GM19438 (cell line): ENCODE results near the gene ATP6V1B1.

ENCODE experiments used
- ATAC-seq: cut with Tn5 transposase; IDR thresholded peaks from one replicate; pipeline ENCODE4 v1.9.1; 2021; ENCODE audit warnings: low read depth; ENCODE audit not compliant: unreplicated experiment

The ATP6V1B1 gene

DNA sequence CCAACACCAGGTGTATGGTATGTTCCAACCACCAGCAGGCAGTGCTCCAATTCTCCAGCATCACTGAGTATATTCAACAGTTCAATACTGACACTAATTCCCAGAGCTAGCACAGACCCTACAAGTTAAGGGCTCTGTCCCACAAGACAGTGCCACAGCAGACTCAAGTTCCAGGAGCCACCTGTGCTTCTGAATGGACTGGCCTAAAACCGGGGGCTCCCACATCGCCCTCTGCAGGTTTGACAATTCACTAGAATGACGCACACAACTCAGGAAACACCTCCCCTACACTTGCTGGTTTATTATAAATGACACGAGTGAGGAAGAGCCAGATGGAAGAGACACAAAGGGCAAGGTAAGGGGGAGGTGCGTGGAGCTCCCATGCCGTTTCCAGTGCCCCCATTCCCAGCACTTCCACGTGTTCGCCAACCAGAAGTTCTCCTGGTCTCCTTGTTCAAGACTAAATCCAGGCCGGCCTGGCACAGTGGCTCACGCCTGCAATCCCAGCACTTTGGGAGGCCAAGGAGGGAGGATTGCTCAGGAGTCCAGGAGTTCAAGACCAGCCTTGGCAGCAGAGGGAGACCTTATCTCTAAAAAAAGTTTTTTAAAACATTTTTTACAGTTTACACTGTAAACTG is 12.2 kb upstream of the ATP6V1B1 start:
- ATAC-seq = no peak

DNA sequence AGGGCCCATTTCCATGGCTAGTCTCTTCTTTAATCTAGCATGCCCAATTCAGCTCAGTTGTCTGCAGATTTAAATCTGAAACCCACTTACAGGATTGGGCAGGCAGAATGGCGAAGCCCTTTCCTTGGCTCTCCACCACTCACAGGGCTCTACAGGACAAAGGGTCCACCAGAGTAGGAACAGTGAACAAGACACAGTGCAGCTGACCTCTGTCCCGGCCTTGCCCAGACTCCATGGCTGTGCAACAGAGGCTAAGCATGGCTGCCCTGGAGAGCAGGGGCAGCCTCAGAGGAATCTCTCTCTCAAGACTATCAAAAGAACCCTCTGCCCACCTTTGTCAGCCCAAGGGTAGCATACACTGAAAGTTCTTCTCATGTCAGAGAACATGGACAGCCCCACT is 9.7 kb upstream of the ATP6V1B1 start:
- no peak for ATAC-seq

DNA sequence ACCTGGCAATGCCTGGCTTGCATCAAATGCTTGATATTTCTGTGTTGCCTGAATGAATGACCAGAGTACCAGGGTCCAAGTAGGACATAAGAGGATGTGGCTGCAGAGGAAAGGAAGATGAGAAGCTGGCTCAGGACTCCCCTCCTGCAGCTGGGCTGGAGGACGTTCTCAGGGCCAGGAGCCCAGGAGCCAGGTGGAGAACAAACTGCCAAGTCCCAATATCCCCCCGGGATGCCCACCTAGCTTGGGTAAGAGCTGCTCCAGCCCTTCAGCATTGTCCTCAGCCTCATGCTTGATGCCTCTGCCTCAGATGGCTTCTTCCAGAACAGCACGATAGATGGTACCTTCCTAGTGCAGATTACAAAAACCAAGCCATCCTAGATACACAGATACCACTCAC is 8.6 kb upstream of the ATP6V1B1 start:
- ATAC-seq = no peak

DNA sequence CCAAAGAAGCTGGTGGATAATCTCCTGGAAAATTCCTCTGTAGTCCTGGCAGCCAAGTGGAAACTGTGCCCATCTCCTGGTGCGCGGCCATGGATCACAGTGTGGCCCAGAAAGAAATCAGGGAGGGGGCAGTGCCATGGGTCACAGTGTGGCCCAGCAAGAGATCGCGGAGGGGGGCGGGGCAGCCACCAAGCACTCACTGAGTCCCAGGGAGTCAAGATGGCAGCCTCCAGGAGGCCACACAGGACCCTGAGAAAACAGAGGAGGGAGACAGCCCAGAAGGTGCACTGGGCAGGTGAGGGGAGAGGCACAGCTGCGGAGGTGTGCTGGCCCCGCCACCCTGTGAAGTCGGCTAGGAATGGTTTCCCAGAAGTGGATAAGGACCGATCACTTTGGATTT is 8.1 kb upstream of the ATP6V1B1 start:
- no peak for ATAC-seq

DNA sequence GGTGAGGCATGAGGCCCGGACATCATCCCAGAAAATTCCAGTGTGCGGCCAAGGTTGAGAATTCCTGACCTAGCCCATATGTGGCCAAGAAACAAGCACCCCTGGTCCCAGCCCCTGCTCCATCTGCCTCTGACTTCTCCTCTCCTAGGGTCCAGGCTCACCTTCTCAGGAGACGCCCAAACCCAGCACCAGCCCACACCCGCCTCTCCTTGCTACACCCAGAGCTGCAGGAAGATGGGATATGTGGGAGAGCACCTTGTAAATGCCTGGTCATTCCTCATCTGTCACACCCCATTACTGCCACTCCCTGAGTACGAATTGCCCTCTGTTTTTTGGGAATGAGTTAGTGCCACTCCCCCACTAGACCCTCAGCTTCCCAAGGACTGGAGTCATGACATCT is 7.3 kb upstream of the ATP6V1B1 start:
- no peak for ATAC-seq

DNA sequence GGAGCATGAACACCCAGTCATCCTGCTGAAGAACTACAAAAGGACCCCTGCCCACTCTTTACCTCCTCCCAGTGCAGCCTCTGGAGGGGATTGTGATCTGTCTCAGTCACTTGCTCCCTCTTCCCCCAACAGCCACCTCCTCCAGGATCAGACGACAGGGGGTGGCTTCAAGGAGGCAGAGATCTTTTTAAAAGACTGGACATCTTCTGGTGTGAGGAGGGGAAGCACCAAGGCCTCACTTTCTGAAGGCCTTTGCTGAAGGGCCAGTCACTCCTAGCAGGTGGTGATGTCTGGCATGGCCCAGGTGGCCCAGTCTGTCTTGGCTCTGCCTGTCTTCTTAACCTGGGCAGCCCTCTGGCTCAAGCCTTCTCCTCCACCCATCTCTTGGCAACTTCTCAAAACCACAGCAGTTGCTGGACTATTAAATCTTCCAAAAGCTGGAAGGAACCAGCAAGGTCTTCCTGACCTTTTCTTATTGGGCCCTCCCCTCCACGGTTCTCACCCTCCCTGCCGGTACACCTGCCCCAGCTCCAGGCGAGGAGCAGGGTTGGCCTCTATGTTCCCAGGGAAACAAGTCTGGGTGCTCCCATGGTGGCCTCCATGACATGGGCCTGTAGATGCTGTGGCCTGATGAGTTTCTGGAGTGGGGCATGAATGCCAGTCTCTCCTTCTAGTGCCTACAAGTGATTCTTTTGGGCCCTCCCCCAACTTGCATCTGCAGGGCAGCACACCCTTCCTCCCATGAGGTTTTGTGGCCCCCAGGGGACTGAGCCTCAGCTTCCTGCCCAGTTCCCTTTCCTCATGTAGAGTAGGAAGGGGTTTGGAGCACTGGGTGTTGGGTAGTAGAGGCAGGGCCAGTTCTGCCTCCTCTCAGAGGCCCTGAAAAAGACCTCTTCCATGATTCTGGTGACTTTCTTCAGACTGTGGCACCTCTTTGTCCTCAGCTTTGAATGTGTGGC is 5.0 kb upstream of the ATP6V1B1 start:
- ATAC-seq = no peak

DNA sequence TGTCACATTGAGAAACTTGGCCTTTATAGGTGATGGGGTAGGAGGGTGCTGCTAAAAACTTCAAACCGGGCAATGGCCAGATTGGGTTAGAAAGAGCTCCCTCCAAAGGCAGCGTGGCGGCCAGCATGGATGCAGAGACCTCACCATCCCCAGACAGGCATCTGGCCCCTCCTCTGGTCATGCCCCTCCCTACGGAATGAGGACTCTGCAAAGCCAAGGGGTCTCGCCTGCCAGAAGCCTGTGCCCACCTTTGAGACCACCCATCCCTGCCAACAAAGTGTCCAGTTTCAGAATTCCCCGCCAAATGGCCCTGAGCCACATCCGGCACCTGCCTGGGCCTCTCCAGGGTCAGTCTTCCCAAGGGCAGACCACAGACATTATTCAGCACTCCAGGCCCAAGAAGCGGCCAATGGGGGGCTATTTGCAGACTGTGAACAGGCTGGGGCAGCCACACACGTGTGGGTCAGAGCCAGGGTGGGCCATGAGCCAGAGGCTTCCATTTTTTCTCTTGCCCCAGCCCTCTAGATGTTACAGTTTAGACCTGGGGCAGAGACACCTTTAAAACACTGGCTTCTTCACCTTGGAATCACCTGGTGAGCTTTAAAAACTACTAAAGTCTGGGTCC is 4.2 kb upstream of the ATP6V1B1 start:
- no peak for ATAC-seq

DNA sequence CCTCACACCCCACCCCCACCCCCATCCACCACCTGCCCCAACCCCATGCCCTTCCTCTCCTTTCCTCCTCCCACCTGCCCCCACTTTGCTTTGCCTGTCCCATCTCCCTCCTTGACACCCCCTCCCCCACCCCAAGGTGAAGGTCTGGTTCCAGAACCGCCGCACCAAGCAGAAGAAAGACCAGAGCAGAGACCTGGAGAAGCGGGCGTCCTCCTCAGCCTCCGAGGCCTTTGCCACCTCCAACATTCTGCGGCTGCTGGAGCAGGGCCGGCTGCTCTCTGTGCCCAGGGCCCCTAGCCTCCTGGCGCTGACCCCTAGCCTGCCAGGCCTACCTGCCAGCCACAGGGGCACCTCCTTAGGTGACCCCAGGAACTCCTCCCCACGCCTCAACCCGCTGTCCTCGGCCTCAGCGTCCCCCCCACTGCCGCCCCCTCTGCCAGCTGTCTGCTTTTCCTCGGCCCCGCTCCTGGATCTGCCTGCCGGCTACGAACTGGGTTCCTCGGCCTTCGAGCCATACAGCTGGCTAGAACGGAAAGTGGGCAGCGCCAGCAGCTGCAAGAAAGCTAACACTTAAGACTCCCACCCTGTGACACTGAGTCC is 3.0 kb upstream of the ATP6V1B1 start:
- ATAC-seq = no peak

DNA sequence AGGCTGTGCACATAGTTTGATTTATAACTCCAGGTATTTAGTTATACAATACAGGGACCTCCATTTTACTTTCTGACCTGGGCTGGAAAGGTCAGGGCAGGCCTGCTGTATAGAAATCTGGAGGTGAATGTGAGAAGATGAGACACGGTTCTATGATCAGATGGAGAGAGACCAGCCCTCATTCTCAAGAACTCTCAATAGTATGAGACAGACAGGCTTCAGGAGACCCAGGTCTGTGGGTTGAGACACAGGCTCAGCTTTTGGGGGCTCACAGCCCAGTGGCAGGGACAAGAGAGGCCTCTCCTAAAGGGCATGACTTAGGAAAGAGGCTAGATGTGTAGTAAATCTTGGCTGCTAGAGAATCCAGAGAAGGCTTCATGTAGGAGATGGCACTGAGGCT is 719 bp upstream of the ATP6V1B1 start:
- no peak for ATAC-seq

DNA sequence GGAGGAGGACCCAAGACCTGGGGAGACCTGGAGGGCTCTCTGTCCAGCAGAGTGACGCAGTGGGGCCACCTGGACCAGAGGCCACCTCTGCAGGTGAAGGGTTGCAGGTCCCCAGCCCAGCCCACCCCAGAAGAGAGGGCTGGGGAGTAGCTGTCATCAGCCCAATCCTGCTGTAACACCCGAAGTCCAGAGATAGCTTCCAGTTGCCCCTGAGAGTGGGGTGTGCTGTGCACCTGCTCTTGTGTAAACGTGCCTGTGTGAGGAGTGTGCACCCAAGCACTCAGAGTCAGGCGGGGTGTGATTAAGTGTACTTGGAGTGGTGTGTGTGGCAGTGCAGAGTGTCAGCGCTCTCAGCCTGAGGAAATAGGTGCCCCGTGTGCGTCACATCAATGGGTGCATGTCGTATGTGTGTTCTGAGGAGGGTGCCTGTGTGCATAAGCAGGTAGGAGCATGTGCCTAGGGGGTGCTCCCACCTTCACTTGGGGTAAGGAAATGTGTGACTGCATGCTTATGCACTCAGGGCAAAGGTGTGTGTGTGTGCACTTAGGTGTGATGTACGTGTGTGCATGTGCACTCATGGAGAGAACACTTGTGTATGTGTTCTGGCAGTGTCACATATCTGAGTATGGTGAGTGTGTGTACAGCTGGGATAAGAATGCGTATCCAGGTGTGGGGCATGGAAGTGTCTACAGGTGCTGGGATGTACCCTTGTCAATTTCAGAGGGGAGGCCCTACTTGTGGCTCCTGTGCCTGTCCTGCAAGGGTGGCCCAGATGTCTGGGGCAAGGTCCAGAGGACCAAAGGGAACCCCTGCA is 672 bp downstream of the ATP6V1B1 start:
- no peak for ATAC-seq

DNA sequence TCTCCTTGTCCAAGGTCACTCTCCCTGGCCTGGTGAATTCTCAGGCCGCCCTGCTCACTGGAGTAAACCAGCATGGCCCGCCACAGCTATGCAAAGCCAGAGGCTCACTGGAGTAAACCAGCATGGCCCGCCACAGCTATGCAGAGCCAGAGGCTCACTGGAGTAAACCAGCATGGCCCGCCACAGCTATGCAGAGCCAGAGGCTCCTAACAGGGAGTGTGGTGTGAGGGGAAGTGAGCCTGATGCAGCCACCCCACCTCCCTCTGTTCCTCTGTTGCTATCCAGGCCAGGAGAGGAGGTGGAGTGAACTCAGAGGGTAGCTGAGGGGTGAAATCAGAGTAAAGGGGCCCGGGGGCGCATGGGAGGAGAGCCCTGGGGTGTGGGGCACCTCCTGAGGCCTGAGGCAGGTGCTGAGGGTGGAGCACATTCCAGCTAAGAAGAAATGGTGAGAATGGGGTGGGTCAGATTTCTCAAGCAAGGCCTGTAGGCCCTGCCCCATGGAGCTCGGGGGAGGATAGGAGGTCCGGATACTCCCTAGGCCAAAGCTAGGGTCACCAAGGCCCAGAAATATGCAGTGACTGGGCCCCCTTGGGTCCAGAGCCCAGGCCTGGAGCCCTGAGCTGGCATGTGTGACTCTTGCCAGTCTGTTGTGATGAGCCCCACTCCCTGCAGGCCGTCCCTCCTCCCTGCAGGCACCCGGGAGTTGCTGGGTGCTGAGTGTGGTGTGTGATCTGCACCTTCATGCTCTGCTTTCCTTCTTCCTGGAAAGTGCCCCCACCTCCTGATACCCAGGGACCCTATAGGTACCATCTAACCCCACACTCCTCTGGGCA is 1.5 kb downstream of the ATP6V1B1 start:
- no peak for ATAC-seq

DNA sequence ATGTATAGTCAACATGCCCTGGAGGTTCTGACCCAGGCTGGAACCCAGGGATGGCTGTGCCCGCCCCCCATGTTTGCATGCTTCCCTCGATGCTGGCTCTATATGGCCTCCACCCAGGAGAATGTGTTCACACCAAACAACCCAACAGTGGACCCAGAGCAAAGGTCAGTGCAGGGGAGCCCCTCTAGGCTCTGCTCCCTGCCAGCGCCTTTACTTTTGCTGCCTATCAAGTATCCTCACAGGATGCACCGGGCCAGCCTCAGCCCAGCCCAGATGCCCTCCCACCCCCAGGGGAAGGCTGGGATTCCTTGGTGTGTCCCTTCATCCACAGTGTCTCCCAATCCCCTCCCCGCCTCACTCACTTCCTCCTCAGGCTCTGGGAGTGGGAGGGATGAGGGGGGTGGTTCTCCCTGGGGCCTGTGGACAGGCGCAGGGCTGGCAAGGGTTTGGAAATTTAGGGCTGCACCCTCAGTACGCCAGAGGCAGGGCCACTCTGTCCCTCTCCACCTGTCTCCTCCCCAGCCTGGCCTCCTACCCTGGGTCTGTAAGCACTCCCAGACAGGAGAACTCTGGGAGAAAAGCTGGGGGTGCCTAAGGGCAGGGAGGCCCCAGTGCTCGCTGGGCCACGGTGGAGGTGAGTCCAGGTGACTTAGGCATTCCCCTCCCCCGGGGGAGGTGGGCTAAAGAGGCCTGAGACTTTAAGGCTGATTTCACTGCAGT is 2.3 kb downstream of the ATP6V1B1 start:
- ATAC-seq = no peak

DNA sequence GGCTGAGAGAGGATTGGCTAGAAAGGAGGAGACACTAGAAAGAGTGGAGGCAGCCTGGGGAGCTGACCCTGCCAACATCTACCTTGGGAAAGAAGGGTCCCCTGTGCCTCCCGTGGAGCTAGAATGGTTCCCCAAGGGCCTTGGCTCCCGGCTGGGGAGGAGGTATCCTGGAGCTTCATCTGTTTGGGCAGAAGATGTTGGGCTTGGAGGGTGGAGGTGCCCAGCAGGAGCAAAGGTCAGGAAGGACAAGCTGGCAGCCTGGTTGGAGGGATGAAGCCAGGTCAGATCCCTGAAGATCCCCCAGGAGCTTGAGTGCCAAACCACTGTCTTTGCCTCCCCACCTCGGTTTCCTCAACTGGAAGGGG is 2.9 kb downstream of the ATP6V1B1 start:
- no peak for ATAC-seq

DNA sequence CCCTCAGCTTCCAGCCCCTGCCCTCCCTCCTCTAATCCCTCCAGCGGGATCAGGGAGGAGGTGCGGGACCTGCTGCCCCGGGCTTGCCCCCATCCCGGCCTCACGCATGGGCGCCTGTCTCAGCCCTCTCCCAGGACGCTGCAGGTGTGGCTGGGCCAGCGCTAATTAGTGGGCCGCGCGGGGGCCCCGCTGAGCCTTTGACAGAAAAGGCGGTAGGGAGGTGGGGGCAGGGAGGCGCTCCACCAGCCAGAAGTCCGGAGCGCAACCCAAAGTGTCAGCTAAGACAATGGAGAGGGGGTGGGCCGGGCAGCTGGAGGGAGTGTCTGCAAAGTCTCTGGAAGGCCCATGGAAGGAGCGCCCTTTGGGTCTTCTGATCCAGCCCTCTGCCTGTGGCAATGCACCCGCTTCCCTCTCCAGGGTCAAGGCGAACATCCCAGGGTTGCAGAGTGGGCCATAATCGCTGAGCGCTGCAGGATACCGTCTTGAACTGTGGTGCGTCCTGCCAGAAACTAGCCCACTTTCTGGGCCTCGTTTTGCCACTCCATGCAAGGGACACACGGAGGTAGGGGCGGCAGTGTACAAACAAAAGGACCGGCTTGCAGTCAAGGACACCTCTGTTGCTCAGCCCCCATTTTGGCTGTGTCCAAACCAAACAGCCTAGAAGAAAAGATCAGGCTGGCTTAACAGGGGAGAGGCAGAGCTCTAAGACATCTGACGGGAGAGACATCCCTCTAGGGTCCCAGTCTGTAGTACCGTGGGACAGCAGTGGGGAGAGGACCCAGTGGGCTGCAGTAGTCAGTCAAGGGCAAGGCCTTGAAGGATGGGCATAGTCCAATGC is 3.5 kb downstream of the ATP6V1B1 start:
- no peak for ATAC-seq

DNA sequence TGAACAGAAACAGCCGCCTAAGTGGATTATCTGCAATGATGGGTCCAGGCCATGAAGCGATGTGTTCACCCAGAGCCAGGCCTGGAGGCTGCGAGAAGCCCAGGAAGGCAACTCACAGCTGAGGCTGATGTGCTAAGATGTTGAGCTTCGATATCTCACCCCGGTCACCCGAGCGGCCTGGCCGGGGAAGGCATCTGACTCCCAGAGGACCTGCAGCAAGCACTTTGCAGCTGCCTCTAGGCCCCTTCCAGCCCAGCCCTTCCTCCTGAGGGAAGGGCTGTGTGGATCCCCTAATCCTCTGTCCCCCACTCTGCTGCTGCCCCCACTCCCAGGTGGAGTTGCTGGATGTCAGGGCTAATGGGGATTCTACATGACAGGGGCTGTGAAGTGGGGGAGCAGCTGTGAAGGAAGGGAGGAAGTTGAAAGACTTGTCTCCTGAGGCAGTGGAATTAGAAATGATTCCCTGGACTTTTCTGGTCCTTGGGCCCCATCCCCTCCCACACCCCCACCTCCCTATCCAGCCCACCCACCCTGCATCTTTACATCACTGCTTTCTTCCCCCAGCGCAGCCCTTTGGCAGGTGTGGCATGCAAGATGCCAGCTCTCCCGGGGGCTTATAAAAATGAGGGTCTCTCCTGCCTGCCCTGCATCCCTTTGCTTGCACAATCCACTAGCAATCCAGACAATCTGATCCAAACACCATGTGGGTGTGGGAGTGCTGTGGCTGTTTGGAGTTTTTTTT is 4.3 kb downstream of the ATP6V1B1 start:
- no peak for ATAC-seq

DNA sequence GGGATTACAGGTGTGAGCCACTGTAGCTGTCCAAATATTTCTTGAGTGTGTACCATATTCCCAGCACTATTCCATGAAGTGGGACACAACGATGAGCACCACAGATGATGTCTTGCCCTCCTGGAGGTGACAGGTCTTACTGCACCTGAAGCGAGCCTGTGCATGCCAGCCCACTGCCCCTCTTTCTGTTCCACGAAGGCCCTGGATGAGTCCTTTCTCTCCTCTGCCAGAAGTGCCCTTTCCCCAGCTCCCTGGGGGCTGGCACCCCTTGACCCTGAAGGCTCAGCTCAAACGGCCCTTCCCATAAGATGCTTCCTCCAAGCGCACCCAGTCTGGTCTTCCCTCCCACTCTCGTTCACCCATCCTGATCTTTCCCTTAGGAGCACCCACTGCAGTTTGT is 5.5 kb downstream of the ATP6V1B1 start:
- ATAC-seq = no peak

DNA sequence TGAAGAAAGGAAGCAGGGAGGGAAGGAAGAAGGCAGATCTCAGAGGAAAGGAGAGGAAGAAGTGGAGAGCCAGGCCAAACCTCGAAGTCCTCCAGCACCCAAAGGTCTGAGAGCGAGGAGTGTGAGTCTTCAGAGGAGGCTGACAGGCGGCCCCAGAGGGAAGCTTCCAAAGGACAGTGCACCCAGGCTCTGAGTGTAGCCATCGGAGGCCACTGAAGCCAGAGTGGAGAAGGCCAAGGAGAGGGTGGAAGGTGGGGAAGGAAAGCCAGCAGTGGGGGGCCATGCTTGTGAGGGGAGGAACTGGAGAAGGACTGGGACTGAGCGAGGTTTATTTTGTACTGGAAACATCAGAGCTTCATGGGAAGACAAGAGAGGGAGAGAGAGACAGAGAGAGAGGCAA is 6.0 kb downstream of the ATP6V1B1 start:
- no peak for ATAC-seq
